ENCODE measurements around the gene AGBL1.

AGBL1 gene

DNA sequence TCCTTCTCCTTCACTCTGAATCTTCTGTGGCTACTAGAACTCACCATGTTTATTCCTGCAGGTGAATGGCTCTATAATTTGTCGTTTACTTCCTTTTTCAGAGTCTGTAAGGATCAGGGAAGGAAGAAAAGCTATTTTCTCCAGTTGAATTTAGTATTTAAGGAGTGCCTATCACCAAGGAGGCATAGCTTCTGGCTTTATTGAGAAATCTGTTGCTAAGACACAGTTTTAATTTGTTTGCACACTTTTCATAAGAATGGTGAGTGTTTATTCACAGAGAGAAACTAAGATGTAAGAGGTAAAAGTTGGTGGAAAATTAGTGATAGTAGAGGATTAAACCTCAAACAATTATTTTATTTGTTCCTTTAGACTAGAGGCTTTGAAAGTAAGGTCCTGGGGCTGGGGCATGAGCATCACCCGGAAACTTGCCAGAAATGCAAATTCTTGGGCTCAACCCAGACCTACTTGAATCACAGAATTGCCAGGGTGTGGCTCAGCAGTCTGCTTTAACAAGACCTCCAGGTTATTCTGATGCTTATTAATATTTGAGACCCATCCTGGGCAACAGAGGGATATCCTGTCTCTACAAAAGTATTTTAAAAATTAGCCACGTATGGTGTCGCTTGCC, 461.3 kb downstream of the AGBL1 start:
- no peak for DNase-seq

DNA sequence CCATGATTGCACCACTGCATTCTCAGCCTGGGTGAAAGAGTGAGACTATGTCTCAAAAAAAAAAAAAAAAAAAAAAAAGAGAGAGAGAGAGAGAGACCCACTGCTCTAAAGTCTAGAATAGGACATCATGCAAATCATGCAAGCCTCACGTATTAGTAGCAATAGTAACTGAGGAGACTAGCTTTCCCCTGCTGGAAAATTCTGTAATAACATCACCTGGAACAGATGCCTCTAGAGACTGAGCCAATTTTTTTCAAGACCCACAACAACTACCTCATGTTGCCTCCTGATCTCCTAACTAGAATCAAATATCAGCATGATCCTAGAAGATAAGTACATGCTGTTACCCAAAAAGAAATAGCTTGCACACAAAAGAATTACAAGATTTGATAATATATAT, 461.9 kb downstream of the AGBL1 start:
- DNase-seq: peak; percentile 42

DNA sequence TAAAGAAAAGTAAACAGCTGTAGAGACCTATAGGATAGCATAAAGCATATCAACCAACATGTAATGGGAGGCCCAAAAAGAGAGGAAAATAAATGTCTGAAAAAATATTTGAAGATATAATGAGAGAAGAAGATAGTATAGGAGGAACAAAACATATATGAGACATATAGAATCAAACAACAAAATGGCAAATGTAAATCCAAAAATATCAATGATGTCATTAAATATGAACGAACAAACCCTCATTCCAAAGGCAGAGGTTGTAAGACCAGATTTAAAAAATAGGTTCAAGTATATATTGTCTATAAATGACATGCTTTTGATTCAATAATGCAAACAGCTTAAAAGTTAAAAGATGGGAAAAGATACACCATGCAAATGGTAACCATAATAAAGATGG, 470.4 kb downstream of the AGBL1 start:
- no peak for DNase-seq

DNA sequence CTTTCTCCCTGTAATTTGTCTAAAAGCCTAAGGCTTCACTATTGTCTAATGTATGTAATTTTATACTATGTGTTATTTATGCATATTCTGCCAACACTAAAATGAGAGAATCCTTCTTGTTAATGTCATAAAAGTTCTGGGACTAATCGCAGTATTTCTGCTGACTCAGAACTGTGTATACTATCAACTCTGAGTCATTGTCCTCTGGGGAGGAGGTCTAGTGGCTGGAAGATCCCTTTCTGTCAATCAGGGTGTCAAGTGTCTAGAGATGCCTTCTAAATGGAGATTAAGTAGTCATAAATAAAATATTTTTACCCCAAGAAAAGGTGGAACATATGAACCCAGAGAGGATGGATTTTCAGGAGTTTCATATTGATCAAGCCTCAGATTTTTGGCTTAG, 473.4 kb downstream of the AGBL1 start:
- DNase-seq: no peak

DNA sequence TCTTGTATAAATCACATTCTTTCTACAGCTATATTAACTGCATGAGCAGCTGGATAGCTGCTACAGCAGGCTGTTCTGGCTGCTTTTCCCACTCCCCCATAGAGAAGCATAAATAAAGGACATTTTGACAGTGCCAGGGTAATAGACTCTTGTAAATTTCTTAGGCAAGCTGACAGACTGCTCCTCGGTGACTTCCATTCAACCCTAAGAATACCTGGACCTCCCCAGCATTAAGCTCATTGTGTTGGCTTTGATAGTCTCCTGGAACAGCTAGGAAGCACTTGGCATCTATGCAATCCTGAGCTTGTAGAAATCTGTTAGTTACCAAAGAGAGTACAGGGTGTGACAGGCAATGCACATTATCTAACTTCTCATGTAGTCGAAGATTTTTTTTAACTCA, 475.4 kb downstream of the AGBL1 start:
- DNase-seq: no peak

DNA sequence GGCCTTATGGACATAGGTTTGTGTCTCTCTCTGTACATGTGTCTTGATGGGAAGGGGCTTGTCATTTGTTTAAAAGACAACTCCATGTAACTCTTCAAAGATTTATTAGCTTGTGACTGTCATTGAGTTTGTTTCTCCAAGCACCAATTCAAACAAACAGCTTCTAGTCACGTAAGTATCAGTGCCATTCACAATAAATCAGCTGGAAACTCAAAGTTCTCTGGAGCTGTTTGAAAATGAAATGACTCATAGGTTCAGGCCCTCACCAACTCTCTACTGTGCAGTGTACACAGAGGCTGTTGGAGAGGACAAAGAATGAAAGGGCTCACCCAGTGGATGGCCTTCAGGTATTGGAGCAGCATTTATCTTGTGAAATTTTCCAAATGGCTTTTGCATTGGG, 476.3 kb downstream of the AGBL1 start:
- DNase-seq: no peak

DNA sequence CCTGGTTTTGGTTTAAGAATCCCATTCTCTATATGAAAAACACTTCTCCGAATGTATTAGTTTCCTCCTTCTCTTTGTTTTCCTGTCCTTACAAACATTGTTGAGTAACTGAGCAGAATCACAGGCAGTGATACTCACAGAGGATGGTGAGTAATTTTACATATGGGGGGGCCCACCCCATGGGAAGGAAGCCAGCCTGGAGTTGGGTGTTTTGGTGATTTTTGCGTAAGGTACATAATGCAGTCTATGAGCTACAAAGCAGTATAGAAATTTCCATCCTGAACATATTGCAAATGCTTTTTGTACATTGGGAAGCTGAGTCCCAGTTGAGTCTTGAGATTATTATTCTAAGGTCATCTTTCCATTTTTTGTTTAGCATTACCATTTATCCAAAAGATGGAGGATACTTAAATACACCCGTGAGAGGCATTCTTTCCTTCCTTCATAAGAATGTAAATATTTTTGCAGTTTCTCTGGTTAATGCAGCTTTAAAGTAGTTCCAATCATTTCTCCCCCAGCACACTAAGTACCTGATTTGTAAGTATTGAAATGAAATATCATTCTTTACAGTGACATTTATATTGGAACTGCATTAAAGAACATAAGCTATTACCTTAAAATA, 476.8 kb downstream of the AGBL1 start:
- DNase-seq: no peak

DNA sequence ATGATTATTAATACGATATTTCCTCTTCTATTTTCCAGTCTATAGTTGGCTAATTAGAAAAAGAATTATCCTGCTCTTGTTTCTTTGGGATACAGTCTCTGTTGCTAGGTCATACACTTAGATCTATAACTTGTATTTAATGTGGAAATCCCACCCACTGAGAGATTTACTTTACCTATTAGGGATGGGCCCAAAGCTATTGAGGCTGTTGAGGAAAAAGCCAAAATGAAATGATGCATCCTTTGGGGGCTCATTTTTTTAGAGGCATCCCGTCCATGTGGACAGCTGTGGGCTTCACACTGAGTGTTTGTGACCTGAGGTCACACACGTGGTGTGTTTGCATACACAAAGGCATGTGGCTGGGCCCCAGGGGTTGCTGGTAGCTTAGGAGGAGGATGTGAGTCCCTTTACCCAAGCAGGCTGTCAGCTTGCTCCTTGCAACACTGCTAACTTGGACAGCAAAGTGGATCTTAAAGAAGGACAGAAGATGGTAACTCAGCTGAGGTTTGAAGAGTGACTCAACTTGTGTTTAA, 477.4 kb downstream of the AGBL1 start:
- no peak for DNase-seq

DNA sequence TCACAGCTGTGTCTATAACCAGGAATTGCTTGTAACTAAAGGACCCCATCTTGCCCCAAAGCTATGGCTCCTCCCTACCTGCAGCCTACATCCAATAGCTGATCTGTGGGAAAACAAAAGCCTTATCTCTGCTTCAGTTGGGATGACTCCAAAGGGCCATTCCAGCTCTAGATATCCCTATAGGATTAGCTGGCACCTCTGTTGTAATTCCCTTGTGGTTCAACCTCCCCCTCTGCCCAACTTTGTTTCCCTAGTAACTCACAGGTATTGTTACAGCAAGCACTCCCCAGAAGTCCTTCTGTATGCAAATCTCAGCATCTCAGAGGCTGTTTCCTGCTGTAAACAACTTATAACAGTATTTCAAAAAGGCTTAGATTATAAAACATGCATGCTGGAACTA, 478.6 kb downstream of the AGBL1 start:
- no peak for DNase-seq

DNA sequence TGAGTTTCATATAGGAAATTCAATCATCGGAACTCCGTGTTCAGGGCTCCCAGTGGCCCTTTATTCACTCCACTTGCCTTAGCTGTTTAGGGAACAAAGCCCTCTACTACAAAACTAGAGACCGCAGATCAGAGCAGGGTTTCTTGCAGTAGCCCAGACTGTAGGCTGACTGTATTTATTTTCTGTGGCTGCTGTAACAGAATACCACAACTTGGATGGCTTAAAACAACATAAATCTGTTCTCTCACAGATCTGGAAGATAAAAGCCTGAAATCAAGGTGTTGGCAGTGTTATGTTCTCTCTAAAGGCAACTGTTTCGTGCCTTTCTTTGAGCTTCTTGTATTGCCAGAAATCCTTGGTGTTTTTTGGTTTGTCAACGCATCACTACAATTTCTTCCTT, 479.0 kb downstream of the AGBL1 start:
- DNase-seq: no peak

DNA sequence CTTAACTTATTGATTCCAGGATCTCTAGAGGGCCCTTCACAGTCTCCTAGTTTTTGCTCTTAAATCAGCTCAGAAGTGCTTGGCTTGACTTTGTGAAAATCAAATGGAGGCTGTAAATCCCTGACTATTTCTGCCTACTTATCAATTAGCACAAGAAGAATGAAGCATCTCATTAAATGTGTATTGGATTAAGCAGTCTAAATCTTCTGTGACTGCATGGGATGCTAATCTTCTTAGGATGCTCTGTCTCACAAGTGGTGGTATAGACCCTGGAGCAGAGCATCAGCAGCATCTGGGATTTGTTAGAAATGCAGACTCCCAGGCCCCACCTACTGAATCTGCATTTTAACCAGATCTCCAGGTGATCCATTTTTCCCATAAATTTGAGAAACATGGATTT, 488.7 kb downstream of the AGBL1 start:
- peak; percentile 97 for DNase-seq

DNA sequence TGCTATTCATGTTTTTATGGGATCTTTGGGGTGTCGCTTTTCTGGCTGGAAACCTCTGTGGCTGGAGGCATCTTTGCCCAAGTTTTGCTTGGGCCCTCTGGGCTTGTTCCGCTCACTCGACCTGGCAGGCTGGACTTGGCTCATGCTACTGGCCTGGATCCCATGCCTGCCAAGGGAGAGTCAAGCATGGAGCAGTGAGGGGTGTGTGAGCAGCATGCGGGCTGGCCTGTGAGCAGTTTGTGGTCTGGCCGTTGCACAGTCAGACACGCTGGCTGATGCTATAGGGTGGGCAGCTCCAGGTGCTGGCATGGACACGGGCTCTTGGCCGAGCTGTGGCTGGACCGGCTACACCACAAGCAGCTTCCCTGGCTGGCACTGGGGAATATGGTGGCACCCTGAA, 491.1 kb downstream of the AGBL1 start:
- DNase-seq: no peak

DNA sequence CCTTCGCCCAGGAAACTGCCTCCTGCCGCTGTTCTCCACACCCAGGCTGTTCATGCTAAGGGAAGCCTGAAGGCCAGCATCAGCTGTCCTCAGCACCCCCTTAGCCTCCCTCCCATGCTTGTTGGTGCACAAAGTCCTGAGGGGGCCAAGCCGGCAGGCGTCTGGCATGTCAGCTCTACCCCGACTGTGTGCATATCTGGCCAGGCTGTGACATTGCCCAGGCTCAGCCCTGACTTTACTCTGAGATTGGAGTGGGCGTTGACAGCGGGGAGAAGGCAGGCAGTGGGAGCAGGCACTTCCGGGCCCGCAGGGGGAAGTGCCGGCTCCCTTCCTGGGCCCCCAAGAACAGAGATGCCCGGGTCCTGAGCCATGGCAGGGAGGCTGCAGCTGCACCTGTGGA, 492.2 kb downstream of the AGBL1 start:
- no peak for DNase-seq

DNA sequence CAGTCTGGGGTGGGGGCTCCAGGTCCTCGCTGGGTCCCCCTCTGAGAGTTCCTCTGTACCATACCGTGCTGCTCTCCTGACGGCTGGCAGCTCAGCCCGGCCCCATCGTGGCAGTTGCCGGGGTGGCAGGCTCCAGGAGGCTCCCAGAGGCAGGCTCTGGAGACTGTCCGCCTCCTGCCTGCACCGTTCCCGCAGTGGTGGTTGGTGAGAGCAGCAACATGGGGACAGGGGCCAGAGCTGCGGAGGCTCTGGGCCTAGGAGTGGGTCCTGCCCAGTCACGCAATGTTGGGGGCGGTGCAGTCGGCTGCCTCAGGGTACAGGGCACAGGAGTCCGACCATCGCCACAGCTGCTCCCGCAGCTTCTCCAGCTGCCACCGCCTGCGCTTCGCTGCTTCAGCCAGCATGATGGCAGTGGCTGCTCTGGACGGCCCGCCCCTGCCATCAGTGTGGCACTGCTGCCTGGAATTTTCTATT, 492.7 kb downstream of the AGBL1 start:
- no peak for DNase-seq

DNA sequence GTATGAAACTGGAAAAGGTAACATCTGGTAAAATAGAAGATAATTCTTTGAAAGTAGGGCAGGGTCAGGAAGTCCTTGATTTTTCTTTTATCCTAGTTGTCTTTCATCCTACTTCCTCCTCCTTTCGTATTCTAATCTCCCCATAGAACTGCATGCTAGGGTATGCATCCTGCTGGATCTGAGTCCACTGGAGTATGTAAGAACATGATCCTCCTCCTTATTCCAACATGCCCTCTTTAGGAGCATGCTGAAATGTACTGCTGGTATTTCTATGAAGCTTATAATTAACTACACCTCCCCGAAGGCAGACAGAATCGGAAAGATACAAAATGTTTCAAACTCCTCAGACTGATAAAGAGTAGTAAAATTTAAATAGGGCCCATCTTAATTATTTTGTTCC, 493.8 kb downstream of the AGBL1 start:
- DNase-seq: no peak

DNA sequence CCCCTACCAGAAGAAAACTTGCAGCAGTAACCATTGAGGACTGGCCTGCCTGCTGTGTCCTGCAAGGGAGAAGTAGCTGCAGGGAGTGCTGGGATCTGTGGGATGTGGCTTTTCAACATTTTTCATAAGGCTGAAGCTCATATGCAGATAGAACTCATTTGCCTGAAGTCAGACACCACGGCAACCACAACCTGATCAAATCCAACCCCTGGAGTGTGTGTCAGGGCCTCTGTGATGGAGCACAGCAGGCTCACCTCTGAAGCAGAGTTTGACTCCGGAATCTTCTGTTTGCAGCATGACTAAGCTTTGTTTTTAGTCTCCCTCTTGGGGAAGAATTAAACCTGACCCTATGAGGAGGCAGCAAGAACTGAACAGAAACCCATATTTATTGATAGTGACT, 508.7 kb downstream of the AGBL1 start:
- DNase-seq: no peak

DNA sequence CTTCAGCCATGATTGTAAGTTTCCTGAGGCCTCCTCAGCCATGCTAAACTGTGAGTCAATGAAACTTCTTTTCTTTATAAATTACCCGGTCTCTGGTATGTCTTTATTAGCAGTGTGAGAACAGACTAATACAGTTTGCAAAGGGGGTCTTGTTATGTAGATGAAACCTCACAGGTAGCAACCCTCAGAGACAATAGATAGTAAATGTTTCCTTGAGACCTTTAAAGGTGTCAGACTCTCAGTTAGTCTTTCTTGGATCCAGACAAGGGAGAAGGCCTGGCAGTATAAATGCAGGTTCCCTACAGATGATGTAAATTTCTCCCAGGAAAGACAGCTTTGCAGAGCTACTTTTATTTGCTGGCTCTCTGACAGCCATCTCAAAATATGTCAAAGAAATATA, 510.8 kb downstream of the AGBL1 start:
- DNase-seq: no peak

DNA sequence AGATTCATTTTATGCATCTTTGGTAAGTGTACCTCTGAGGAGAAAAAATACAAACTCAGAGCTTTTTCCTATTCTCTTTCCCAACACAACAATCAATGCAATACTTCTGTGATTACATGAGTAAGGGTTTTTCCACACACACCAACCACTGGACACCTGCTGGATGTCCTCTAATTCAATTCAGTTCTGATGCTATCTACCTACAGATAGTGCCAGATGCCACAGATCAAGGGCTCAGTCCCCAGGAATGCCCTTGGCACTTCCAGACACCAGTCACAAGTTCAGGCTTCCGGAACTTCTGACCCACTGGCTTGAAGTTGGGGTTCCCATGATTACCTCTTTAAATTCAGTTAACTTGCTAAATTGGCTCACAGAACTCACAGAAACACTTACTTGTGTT, 511.5 kb downstream of the AGBL1 start:
- DNase-seq: no peak

DNA sequence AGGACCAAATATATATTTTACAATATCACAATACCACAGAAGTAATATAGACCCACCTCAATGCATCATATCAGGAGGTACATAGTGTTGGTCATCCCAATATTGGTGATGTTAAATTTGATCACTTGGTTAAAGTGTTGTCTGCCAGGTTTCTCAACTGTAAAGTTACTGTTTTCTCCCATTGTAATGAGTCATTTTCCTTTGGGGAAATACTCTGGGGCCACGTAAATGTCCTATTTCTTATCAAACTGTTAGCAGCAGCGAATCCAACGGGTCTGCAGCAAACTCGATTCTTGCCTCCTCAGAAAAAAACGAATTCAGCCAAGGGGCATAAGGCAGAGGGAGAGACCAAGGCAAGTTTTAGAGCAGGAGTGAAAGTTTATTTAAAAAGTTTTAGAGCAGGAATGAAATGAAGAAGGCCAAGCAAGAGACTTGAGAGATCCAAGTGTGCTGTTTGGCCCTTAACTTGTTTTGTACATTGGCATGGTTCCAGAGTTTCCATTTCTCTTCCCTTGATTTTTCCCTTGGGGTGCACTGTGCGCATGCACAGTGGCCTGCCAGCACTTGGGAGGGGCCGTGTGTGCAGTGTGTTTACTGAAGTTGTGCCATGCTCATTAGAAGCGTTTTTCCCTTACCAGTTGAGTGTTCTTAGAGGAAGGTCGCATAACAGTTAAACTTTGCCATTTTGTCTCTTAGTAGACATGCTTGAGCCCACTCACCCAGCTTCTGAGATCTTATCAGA, 512.5 kb downstream of the AGBL1 start:
- no peak for DNase-seq

DNA sequence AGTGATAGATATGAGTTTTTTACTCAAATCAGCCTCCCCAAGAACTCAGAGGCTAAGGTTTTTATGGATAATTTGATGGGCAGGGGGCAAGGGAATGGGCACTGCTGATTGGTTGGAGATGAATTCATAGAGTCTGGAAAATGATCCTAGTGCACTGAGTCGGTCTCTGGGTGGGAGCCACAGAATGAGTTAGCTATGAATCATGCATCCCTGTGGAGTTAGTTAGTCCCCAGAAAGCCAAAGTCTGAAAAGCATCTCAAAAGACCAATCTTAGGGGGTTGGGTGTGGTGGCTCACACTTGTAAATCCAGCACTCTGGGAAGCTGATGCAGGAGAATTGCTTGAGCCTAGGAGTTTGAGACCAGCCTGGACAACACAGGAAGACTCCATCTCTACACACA, 516.1 kb downstream of the AGBL1 start:
- DNase-seq: no peak

DNA sequence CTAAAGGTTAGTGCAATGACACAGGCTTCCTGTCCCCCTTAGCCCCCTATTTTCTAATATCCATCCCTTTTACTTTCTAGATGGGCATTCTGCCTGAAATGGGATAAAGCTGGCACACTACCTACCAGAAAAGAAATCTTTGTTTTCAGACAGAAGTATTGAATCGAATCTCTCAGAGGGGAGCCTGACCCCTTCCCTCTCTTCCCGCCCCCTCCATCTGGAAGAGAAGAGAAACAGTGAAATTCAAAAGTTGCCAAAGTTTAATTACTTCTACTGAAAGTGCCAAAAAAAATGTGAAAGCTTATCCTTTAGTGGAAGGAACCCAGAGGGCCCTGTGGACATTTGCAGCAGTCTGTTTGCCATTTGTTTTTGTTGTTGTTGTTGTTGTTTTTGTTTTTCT, 523.8 kb downstream of the AGBL1 start:
- no peak for DNase-seq

DNA sequence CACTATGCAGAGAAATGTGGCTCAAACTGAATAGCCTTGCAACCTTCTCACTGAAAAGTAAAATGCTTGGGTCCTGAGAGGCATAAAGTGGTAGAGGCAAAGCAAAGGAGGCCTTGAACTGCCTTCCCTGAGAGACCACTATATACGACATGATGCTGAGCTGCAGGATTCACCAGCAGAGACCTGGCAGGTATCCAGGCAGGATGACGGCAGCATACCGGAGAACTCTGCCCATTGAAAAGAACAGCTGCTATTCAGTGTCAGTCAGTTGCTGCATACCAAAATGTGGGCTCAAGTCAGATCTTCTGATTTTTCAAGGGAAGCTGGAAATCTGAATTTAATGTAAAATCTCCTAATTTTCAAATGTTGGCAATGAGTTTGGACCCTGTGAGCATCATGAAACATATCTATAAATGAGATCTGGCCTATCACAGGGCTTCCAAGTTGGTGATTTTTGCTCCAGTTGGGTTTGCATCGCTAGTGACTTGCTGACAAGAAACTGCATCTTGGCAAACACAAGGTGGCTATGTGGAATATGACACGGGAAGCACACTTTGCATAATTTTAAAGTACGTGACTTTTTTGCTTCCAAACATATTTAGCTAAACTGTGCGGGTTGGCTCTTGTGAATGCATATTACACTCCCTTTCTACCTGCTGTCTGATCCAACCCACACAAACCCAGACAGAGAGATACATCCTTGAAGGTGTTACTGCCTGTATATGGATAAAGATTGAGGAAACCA, 529.0 kb downstream of the AGBL1 start:
- no peak for DNase-seq

DNA sequence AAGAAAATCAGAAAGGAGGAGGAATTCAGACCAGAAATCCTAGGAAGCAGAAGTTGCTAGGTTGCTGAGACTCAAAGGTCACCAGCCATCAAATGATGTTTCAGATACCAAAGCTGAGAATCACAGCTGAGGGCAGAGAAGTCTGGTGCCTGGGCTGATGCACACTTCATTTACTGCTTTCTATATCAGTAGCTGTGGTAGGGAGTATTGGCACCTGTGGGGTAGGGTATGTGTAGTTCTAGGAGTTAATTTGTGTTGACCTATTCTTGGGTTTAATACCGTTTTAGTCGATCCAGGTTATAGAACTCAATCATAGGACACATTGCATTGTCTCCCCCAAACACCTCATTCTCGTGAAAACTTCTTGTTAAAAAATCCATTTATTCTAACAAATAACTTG, 529.6 kb downstream of the AGBL1 start:
- no peak for DNase-seq

DNA sequence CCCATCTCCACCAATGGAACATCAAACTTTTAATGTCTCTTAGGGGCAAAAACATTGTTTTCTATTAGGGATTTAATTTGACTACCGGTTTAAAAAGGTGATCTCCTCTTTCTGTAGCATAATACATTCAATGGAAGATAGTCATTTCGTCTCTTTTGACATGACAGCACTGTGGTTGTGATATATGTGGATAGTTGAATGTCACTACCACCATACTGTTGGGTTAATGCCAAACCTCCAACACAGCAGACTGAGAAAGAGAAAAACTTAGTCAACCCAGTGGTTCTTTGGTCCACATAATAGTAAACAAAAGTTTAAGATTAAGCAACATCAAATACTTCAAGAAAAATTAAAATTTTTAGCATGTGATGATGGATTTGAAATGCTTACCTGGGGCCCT, 530.4 kb downstream of the AGBL1 start:
- no peak for DNase-seq
